ENCODE results near the gene KCNH4.
"Not testable (repeated sequence)": the region's sequence is repeated elsewhere in the genome, so short reads cannot be mapped to it uniquely, and the experiment has no call there.

DNA sequence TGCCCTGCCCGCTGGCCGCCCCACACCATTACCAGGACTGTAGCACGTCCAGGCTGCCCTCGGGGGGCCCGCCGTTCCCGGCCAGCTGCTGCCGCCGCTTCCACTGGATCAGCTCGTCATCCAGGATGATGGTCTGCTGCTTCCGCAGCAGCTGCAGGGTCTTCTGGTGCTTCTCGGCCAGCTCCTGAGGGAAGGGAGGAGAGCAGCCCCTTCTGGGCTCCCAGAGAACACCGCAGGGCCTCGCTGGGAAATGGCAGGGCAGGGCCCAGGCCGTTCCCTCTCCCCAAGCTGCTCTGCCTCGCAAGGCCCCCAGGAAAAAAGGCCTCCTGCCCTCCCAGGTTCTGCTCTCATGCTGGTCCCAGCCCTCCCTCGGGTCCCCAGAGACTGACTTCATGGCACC lies 38.3 kb upstream of the KCNH4 start:
- TF ChIP-seq POLR2A (IDR thresholded peaks at IDR 0.05) = not testable (repeated sequence)
- TF ChIP-seq, protein P1, sequence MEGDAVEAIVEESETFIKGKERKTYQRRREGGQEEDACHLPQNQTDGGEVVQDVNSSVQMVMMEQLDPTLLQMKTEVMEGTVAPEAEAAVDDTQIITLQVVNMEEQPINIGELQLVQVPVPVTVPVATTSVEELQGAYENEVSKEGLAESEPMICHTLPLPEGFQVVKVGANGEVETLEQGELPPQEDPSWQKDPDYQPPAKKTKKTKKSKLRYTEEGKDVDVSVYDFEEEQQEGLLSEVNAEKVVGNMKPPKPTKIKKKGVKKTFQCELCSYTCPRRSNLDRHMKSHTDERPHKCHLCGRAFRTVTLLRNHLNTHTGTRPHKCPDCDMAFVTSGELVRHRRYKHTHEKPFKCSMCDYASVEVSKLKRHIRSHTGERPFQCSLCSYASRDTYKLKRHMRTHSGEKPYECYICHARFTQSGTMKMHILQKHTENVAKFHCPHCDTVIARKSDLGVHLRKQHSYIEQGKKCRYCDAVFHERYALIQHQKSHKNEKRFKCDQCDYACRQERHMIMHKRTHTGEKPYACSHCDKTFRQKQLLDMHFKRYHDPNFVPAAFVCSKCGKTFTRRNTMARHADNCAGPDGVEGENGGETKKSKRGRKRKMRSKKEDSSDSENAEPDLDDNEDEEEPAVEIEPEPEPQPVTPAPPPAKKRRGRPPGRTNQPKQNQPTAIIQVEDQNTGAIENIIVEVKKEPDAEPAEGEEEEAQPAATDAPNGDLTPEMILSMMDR (IDR thresholded peaks at IDR 0.05) = not testable (repeated sequence)
